Suprapubic skin (tissue), 3 donors: ENCODE results near the gene FOSL1.

Experiments
- CTCF ChIP-seq, 2 donors: fragments of 200-600 bp in 1 of 2; fragments of 450-650 bp in 1 of 2; sonication (generic) in 1 of 2; IDR thresholded peaks; one replicate each; pipeline ENCODE4 v1.5.1; 2016 to 2019; ENCODE audit warnings: antibody characterized with exemption in 2 of 2, mild to moderate bottlenecking in 1 of 2, moderate library complexity in 1 of 2
- EP300 ChIP-seq: sonication (generic); formaldehyde crosslinking; IDR thresholded peaks from one replicate; pipeline ENCODE4 v1.6.1; 2017; ENCODE audit warnings: antibody characterized with exemption
- POLR2A ChIP-seq, 2 donors: fragments of 450-650 bp; IDR thresholded peaks; one replicate each; pipeline ENCODE4 v1.6.1; 2017; ENCODE audit warnings: antibody characterized with exemption in 2 of 2, mild to moderate bottlenecking in 2 of 2, moderate library complexity in 2 of 2

GRCh38 chr11:65855927-65856363, 44.2 kb downstream of the FOSL1 start:
- TF ChIP-seq POLR2A (IDR thresholded peaks at IDR 0.05) (no peak), CTCF (IDR thresholded peaks at IDR 0.05) (no peak), EP300 (no peak)
